Stomach (tissue), 9 donors: ENCODE data around the gene TEX9. TPM values are rescaled to one million over a fixed set of nuclear protein-coding genes. Genes with fewer than 3 reads are reported as not detected.

ENCODE experiments used
- DNase-seq, 2 donors: peaks; one replicate each; pipeline versions ENCODE4 v3.0.0 to v3.0.0-alpha.2; 2013 to 2019
- H3K27ac ChIP-seq, 5 donors: fragments of 200-600 bp in 4 of 5; sonication (generic) in 4 of 5; one replicate each; pipeline ENCODE4 v1.5.1; 2013 to 2019; ENCODE audit warnings: mild to moderate bottlenecking in 1 of 5, moderate library complexity in 1 of 5
- H3K27me3 ChIP-seq, 3 donors: fragments of 200-600 bp; sonication (generic); one replicate each; pipeline ENCODE4 v1.5.1; 2017 to 2019; ENCODE audit warnings: mixed run types in 1 of 3
- H3K36me3 ChIP-seq, 4 donors: fragments of 200-600 bp; sonication (generic); 1 replicate in 3 of 4; 2 replicates in 1 of 4; pipeline ENCODE4 v1.5.1; 2016 to 2019
- H3K4me1 ChIP-seq, 4 donors: fragments of 200-600 bp; sonication (generic); one replicate each; pipeline ENCODE4 v1.5.1; 2016 to 2019
- H3K4me3 ChIP-seq, 4 donors: fragments of 200-600 bp; sonication (generic) in 3 of 4; one replicate each; pipeline ENCODE4 v1.5.1; 2016 to 2019; ENCODE audit warnings: mild to moderate bottlenecking in 1 of 4
- H3K9me3 ChIP-seq, 4 donors: fragments of 200-600 bp; sonication (generic); one replicate each; pipeline ENCODE4 v1.5.1; 2016 to 2019
- EP300 ChIP-seq: sonication (generic); formaldehyde crosslinking; IDR thresholded peaks from one replicate; pipeline ENCODE4 v1.6.1; 2017; ENCODE audit warnings: antibody characterized with exemption
- POLR2A ChIP-seq, 4 donors: fragments of 450-650 bp; IDR thresholded peaks; one replicate each; pipeline ENCODE4 v1.6.1; 2016; ENCODE audit warnings: antibody characterized with exemption in 4 of 4, control low read depth in 2 of 4, mild to moderate bottlenecking in 1 of 4, moderate library complexity in 1 of 4
- POLR2AphosphoS5 ChIP-seq, 3 donors: sonication (generic); formaldehyde crosslinking; IDR thresholded peaks; one replicate each; pipeline ENCODE4 v1.6.1; 2016; ENCODE audit warnings: antibody characterized with exemption in 3 of 3
- intact Hi-C: fragments of 100-400 bp; cut with DNase I; formaldehyde crosslinking; loops from one replicate; pipeline ENCODE4 v1.15.1; 2023; ENCODE audit warnings: low total_unique reads
- polyA plus RNA-seq, 3 donors: library from polyadenylated mRNA; stranded (reverse); fragments of 200-250 nt; gene quantifications; one replicate each; pipeline ENCODE4 v1.2.3, GENCODE V29; 2013
- total RNA-seq, 5 donors: library from RNA; depleted of rRNA; stranded (reverse); fragments of >200 nt; gene quantifications; one replicate each; pipeline versions ENCODE4 v1.1.0 to v1.2.3, GENCODE V29; 2014 to 2016
- TF ChIP-seq, protein P1 (sequence below), 7 experiments: fragments of 450-650 bp in 4 of 7; fragments of 200-600 bp in 3 of 7; sonication (generic) in 3 of 7; IDR thresholded peaks; one replicate each; pipeline ENCODE4 v1.5.1; 2016 to 2019; ENCODE audit warnings: antibody characterized with exemption in 7 of 7, control low read depth in 2 of 7, mild to moderate bottlenecking in 1 of 7
- donor health status: healthy with polysubstance abuse.
- donor health status: Bipolar disorder and iron deficiency.
- donor health status: healthy.

The TEX9 gene
- total and polyA plus RNA-seq, 8 donors: 1.8 to 27.4 (median 5.4) TPM

DNA sequence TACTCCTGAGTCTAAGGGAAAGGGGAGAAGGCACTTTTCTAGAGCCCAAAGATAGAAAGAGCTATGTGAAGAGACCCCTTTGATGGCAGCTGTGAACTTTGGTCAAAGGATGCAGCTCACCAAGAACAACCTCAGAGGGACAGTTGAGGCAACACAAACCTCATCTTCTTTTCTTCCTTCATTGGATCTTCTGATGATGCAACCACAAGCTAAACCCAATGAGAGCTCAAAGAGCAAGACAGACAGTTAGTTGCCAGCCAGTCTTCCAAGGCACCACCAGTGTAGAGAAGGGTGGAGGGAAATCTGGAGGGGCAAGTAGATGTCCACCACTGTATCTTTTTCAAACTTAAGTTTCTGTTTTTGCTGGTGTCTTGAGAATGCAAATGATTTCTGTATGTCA is 110.1 kb downstream of the TEX9 start:
- no peak for DNase-seq
- intact Hi-C loops: no loop called here
- Histone ChIP-seq H3K9me3 (no peaks in the 10 kb centered on the region), H3K27me3 (no peaks in the 10 kb centered on the region), H3K4me3 (no peak overlapping the region), H3K36me3 (no peaks in the 10 kb centered on the region), H3K4me1 (no peaks in the 10 kb centered on the region), H3K27ac (no peak overlapping the region)
- TF ChIP-seq POLR2A (IDR thresholded peaks at IDR 0.05) (no peak), EP300 (no peak), POLR2AphosphoS5 (IDR thresholded peaks at IDR 0.05) (no peak)
- TF ChIP-seq, protein P1, sequence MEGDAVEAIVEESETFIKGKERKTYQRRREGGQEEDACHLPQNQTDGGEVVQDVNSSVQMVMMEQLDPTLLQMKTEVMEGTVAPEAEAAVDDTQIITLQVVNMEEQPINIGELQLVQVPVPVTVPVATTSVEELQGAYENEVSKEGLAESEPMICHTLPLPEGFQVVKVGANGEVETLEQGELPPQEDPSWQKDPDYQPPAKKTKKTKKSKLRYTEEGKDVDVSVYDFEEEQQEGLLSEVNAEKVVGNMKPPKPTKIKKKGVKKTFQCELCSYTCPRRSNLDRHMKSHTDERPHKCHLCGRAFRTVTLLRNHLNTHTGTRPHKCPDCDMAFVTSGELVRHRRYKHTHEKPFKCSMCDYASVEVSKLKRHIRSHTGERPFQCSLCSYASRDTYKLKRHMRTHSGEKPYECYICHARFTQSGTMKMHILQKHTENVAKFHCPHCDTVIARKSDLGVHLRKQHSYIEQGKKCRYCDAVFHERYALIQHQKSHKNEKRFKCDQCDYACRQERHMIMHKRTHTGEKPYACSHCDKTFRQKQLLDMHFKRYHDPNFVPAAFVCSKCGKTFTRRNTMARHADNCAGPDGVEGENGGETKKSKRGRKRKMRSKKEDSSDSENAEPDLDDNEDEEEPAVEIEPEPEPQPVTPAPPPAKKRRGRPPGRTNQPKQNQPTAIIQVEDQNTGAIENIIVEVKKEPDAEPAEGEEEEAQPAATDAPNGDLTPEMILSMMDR (IDR thresholded peaks at IDR 0.05): no peak

Other genes starting within 250 kb of the TEX9 start
- 10 to 100 TPM in 3 of 5 donors, 1 to 10 TPM in 1, under 1 TPM in 1; 0.58 to 41.4 (median 11.9) TPM for gene RFX7, start 121.5 kb upstream of the TEX9 start, total RNA-seq
- gene RFX7, start 121.5 kb upstream of the TEX9 start, polyA plus RNA-seq: 1 to 10 TPM; 1.1 to 1.6 (median 1.4) TPM
- gene MNS1, start 99.7 kb downstream of the TEX9 start, total RNA-seq: 10 to 100 TPM in 1 of 5 donors, 1 to 10 TPM in 1, under 1 TPM in 2, not detected in 1; 0.58 to 39.4 (median 2.6) TPM
- 1 to 10 TPM; 1.2 to 2.0 (median 1.2) TPM for gene MNS1, start 99.7 kb downstream of the TEX9 start, polyA plus RNA-seq